Endothelial cell of umbilical vein (primary cell): ENCODE results near the gene POLR1H. TPM values are rescaled to one million over a fixed set of nuclear protein-coding genes. Genes with fewer than 3 reads are reported as not detected.

Source experiments
- BruUV-seq: library from RNA; stranded (reverse); fragments of 400-500 nt; replicated peaks from 2 replicates; lab custom pipeline; 2021; lab: Mats Ljungman, UMichigan
- CTCF ChIA-PET: fragments of 300-600, 350-600 bp; sonication (Branson Sonifier 250); formaldehyde crosslinking; loops from one replicate; lab custom pipeline; 2021; ENCODE audit warnings: antibody characterized with exemption, inconsistent platforms; lab: Charles Lee
- POLR2A ChIA-PET: fragments of 300-600, 350-600 bp; sonication (Branson Sonifier 250); formaldehyde crosslinking; loops from one replicate; lab custom pipeline; 2021; ENCODE audit warnings: antibody characterized with exemption, inconsistent platforms; lab: Charles Lee
- DNase-seq: peaks from one replicate; pipeline ENCODE4 v3.0.0-alpha.2; 2011; ENCODE audit warnings: low read depth, low spot score
- FAIRE-seq: peaks from 2 replicates; lab custom pipeline; 2011; peaks lifted over from hg19 to GRCh38; lab: Jason Lieb, UNC
- H2AFZ ChIP-seq: 2 replicates; pipeline ENCODE4 v1.6.0; 2012; ENCODE audit warnings: low read depth, low read length, control low read depth, inconsistent platforms
- H3K27ac ChIP-seq: 2 replicates; pipeline ENCODE4 v1.5.1; 2011; ENCODE audit warnings: low read depth, mild to moderate bottlenecking, control low read depth, low read length, moderate library complexity; ENCODE audit not compliant: insufficient read depth
- H3K27me3 ChIP-seq, 2 experiments: 2 replicates each; pipeline versions ENCODE4 v1.6.0 to v1.6.1; 2011; ENCODE audit warnings: low read length in 2 of 2, mixed read lengths in 1 of 2; ENCODE audit not compliant: control insufficient read depth in 2 of 2, insufficient read depth in 2 of 2
- H3K36me3 ChIP-seq, 2 experiments: 2 replicates in 1 of 2; 3 replicates in 1 of 2; pipeline ENCODE4 v1.5.1; 2011; ENCODE audit warnings: low read length in 2 of 2, mild to moderate bottlenecking in 1 of 2, moderate library complexity in 1 of 2; ENCODE audit not compliant: control insufficient read depth in 2 of 2, insufficient read depth in 2 of 2; ENCODE audit errors: extremely low read depth in 1 of 2
- H3K4me1 ChIP-seq: 3 replicates; pipeline ENCODE4 v1.5.1; 2011; ENCODE audit warnings: mild to moderate bottlenecking, low read length; ENCODE audit not compliant: control insufficient read depth, insufficient read depth; ENCODE audit errors: extremely low read depth
- H3K4me2 ChIP-seq: 2 replicates; pipeline ENCODE4 v1.6.1; 2011; ENCODE audit warnings: low read length, control low read depth, mixed read lengths; ENCODE audit not compliant: insufficient read depth
- H3K4me3 ChIP-seq, 3 experiments: fragments of 200-600 bp in 1 of 3; sonication (generic), shearing (Covaris generic) in 1 of 3; replicated peaks in 1 of 3; 2 replicates each; pipeline ENCODE4 v1.5.1; 2011 to 2016; ENCODE audit warnings: control low read depth in 3 of 3, low read length in 3 of 3, mild to moderate bottlenecking in 2 of 3, inconsistent platforms in 1 of 3, low read depth in 1 of 3, moderate library complexity in 1 of 3; ENCODE audit not compliant: insufficient read depth in 1 of 3
- H3K79me2 ChIP-seq: 2 replicates; pipeline ENCODE4 v1.6.0; 2012; ENCODE audit warnings: low read length, inconsistent platforms; ENCODE audit not compliant: control insufficient read depth, insufficient read depth
- H3K9ac ChIP-seq: replicated peaks from 2 replicates; pipeline ENCODE3; 2011; ENCODE audit warnings: low read length, control low read depth; ENCODE audit not compliant: insufficient read depth; ENCODE audit errors: extremely low read depth
- H3K9me1 ChIP-seq: replicated peaks from 3 replicates; pipeline ENCODE4 v1.6.0; 2011; ENCODE audit warnings: mild to moderate bottlenecking, low read length; ENCODE audit not compliant: control insufficient read depth, insufficient read depth; ENCODE audit errors: extremely low read depth
- H3K9me3 ChIP-seq: replicated peaks from 2 replicates; pipeline ENCODE4 v1.5.1; 2012; ENCODE audit warnings: low read length, inconsistent platforms; ENCODE audit not compliant: control insufficient read depth, insufficient read depth
- H4K20me1 ChIP-seq: replicated peaks from 2 replicates; pipeline ENCODE3; 2011; ENCODE audit warnings: mild to moderate bottlenecking, low read length; ENCODE audit not compliant: control insufficient read depth, insufficient read depth; ENCODE audit errors: extremely low read depth
- EZH2 ChIP-seq: IDR thresholded peaks from 2 replicates; pipeline ENCODE4 v1.6.1; 2012; ENCODE audit warnings: borderline replicate concordance, low read depth, mild to moderate bottlenecking, moderate library complexity, low read length, inconsistent platforms; ENCODE audit not compliant: severe bottlenecking
- FOS ChIP-seq: IDR thresholded peaks from 2 replicates; pipeline ENCODE4 v1.6.1; 2011; ENCODE audit warnings: mild to moderate bottlenecking, low read length, moderate library complexity, borderline replicate concordance; ENCODE audit not compliant: insufficient read depth
- GATA2 ChIP-seq: IDR thresholded peaks from 2 replicates; pipeline ENCODE4 v1.7.0; 2011; ENCODE audit warnings: low read depth, mild to moderate bottlenecking, moderate library complexity, mixed read lengths, low read length; ENCODE audit not compliant: insufficient read length, insufficient read depth
- JUN ChIP-seq: IDR thresholded peaks from 2 replicates; pipeline ENCODE4 v1.6.1; 2011; ENCODE audit warnings: borderline replicate concordance, low read depth; ENCODE audit not compliant: insufficient read length, insufficient read depth
- MYC ChIP-seq: IDR thresholded peaks from one replicate; pipeline ENCODE4 v1.6.1; 2011; ENCODE audit warnings: mild to moderate bottlenecking, low read depth, low read length
- POLR2A ChIP-seq: IDR thresholded peaks from 2 replicates; pipeline ENCODE4 v1.6.1; 2012; ENCODE audit warnings: low read depth, mild to moderate bottlenecking, control low read depth, low read length
- POLR2AphosphoS5 ChIP-seq: IDR thresholded peaks from 2 replicates; pipeline ENCODE4 v1.6.1; 2012; ENCODE audit warnings: low read depth, mild to moderate bottlenecking, control low read depth, low read length, moderate library complexity; ENCODE audit not compliant: insufficient read depth
- dilution Hi-C: fragments of 300-500 bp; cut with MboI; formaldehyde crosslinking; loops from one replicate; pipeline ENCODE4 v1.15.0; 2019; ENCODE audit warnings: low sequenced_read_pairs; ENCODE audit not compliant: extremely low pct_ligation_motif_present
- intact Hi-C: fragments of 100-400 bp; cut with micrococcal nuclease; formaldehyde crosslinking; loops from one replicate; pipeline ENCODE4 v1.10.0; 2022
- polyA plus RNA-seq, 4 experiments: library from polyadenylated mRNA; depleted of rRNA in 3 of 4; stranded (reverse) in 3 of 4; unstranded in 1 of 4; fragments of >200 nt; gene quantifications; 2 replicates each; pipeline versions ENCODE4 v1.2.1 to v1.2.3, GENCODE V29; 2011 to 2012; ENCODE audit warnings: missing spikeins in 1 of 4
- total RNA-seq: library from RNA; stranded (reverse); gene quantifications from 2 replicates; pipeline ENCODE4 v1.2.3, GENCODE V29; 2021
- TF ChIP-seq, protein P1 (sequence below): IDR thresholded peaks from 2 replicates; pipeline ENCODE4 v1.6.1; 2011; ENCODE audit not compliant: insufficient read depth, insufficient read length
- TF ChIP-seq, protein P2 (sequence below), 2 donors: IDR thresholded peaks; 1 replicate in 1 of 2; 2 replicates in 1 of 2; pipeline ENCODE4 v1.5.1; 2011; ENCODE audit warnings: low read length in 2 of 2, mild to moderate bottlenecking in 2 of 2, moderate library complexity in 2 of 2, control low read depth in 1 of 2, inconsistent platforms in 1 of 2, low read depth in 1 of 2; ENCODE audit not compliant: insufficient read depth in 1 of 2; ENCODE audit errors: extremely low read depth in 1 of 2

POLR1H gene
- total and polyA plus RNA-seq, 2 donors (not counting 3 experiments of a cell fraction or from before 2014, with no cell fraction given): 32.5 to 65.3 TPM

DNA sequence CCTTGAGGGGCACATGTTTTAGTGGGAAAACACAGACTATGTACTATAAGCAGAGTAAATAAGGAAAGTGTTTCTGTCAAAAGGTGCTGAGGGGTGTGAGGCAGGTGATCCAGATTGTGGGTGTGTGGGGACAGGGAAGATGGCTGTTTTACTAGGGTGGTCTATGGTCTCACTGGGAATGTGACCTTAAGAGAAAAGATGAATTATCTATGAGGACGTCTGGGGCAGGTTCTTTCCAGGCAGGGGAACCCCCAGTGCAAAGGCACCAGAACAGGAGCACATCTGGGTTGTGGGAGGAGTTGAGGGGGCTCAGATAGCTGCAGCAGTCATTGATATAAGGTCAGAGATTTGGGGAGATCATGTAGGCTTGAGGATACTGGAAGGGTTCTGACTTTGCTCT is 18.2 kb upstream of the POLR1H start:
- no peak for TF ChIP-seq JUN
- TF ChIP-seq, protein P1, sequence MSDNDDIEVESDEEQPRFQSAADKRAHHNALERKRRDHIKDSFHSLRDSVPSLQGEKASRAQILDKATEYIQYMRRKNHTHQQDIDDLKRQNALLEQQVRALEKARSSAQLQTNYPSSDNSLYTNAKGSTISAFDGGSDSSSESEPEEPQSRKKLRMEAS: no peak
- TF ChIP-seq, protein P2, sequence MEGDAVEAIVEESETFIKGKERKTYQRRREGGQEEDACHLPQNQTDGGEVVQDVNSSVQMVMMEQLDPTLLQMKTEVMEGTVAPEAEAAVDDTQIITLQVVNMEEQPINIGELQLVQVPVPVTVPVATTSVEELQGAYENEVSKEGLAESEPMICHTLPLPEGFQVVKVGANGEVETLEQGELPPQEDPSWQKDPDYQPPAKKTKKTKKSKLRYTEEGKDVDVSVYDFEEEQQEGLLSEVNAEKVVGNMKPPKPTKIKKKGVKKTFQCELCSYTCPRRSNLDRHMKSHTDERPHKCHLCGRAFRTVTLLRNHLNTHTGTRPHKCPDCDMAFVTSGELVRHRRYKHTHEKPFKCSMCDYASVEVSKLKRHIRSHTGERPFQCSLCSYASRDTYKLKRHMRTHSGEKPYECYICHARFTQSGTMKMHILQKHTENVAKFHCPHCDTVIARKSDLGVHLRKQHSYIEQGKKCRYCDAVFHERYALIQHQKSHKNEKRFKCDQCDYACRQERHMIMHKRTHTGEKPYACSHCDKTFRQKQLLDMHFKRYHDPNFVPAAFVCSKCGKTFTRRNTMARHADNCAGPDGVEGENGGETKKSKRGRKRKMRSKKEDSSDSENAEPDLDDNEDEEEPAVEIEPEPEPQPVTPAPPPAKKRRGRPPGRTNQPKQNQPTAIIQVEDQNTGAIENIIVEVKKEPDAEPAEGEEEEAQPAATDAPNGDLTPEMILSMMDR (IDR thresholded peaks at IDR 0.05; ENCODE audit: extremely low read depth in 1 of 2, insufficient read depth in 1 of 2, low read depth in 1 of 2, low read length in 2 of 2): no peak
- TF ChIP-seq POLR2AphosphoS5: no peak
- no peak for TF ChIP-seq MYC
- no peak for TF ChIP-seq EZH2
- TF ChIP-seq GATA2: no peak
- TF ChIP-seq POLR2A: no peak
- no peak for TF ChIP-seq FOS
- Histone ChIP-seq H3K4me2 (no peak overlapping the region), H2AFZ (no peak overlapping the region), H3K9me3 (no peaks in the 10 kb centered on the region), H4K20me1 (no peaks in the 10 kb centered on the region), H3K9me1 (no peaks in the 10 kb centered on the region), H3K4me1 (no peaks in the 10 kb centered on the region), H3K27me3 (no peaks in the 10 kb centered on the region), H3K79me2 (no peaks in the 10 kb centered on the region), H3K9ac (no peak overlapping the region), H3K4me3 (no peak overlapping the region), H3K36me3 (no peaks in the 10 kb centered on the region), H3K27ac (no peak overlapping the region)
- intact Hi-C loops (no loop called here), dilution Hi-C loops (no loop called here)
- POLR2A ChIA-PET: no interaction called here
- BruUV-seq: no TSS peak
- CTCF ChIA-PET: no interaction called here
- no peak for DNase-seq
- FAIRE-seq: no peak
